Keratinocyte (primary cell): Measurements from ENCODE around the gene RAB3IL1. TPM values are rescaled to one million over a fixed set of nuclear protein-coding genes. Genes with fewer than 3 reads are reported as not detected.

Experiments used
- DNase-seq: peaks from one replicate; pipeline ENCODE4 v3.0.0-alpha.2; 2011; ENCODE audit warnings: low read depth, missing footprints, low spot score
- FAIRE-seq: peaks from 2 replicates; lab custom pipeline; 2011; peaks lifted over from hg19 to GRCh38; lab: Jason Lieb, UNC
- H2AFZ ChIP-seq: 2 replicates; pipeline ENCODE4 v1.6.0; 2012; ENCODE audit warnings: low read length, control low read depth, inconsistent platforms; ENCODE audit not compliant: control insufficient read depth
- H3K27ac ChIP-seq: 2 replicates; pipeline ENCODE4 v1.5.1; 2011; ENCODE audit warnings: low read length; ENCODE audit not compliant: control insufficient read depth, insufficient read depth
- H3K27me3 ChIP-seq: 3 replicates; pipeline ENCODE4 v1.6.0; 2011; ENCODE audit warnings: low read length; ENCODE audit not compliant: control insufficient read depth, insufficient read depth; ENCODE audit errors: extremely low read depth
- H3K36me3 ChIP-seq, 2 experiments: 2 replicates in 1 of 2; 3 replicates in 1 of 2; pipeline ENCODE4 v1.5.1; 2011; ENCODE audit warnings: low read length in 2 of 2, mild to moderate bottlenecking in 1 of 2; ENCODE audit not compliant: control insufficient read depth in 2 of 2, insufficient read depth in 2 of 2; ENCODE audit errors: extremely low read depth in 1 of 2
- H3K4me1 ChIP-seq: 3 replicates; pipeline ENCODE4 v1.5.1; 2011; ENCODE audit warnings: low read length; ENCODE audit not compliant: control insufficient read depth, insufficient read depth; ENCODE audit errors: extremely low read depth
- H3K4me2 ChIP-seq: 3 replicates; pipeline ENCODE4 v1.6.0; 2011; ENCODE audit warnings: low read depth, low read length; ENCODE audit not compliant: control insufficient read depth, insufficient read depth; ENCODE audit errors: extremely low read depth
- H3K4me3 ChIP-seq, 3 experiments: fragments of 200-600 bp in 1 of 3; sonication (generic) in 1 of 3; 2 replicates in 2 of 3; 3 replicates in 1 of 3; pipeline ENCODE4 v1.5.1; 2011 to 2016; ENCODE audit warnings: low read length in 3 of 3, mild to moderate bottlenecking in 3 of 3, control low read depth in 2 of 3, inconsistent platforms in 1 of 3, low read depth in 1 of 3, mixed read lengths in 1 of 3, mixed run types in 1 of 3, moderate library complexity in 1 of 3; ENCODE audit not compliant: control insufficient read depth in 2 of 3, insufficient read depth in 2 of 3; ENCODE audit errors: extremely low read depth in 1 of 3
- H3K79me2 ChIP-seq: 2 replicates; pipeline ENCODE4 v1.6.0; 2012; ENCODE audit warnings: low read length; ENCODE audit not compliant: control insufficient read depth, insufficient read depth
- H3K9ac ChIP-seq: 3 replicates; pipeline ENCODE4 v1.6.0; 2011; ENCODE audit warnings: low read length; ENCODE audit not compliant: control insufficient read depth, insufficient read depth; ENCODE audit errors: extremely low read depth
- H3K9me1 ChIP-seq: 3 replicates; pipeline ENCODE4 v1.6.0; 2011; ENCODE audit warnings: low read length; ENCODE audit not compliant: control insufficient read depth, insufficient read depth; ENCODE audit errors: extremely low read depth
- H3K9me3 ChIP-seq: 2 replicates; pipeline ENCODE4 v1.5.1; 2012; ENCODE audit warnings: low read depth, low read length; ENCODE audit not compliant: control insufficient read depth
- H4K20me1 ChIP-seq: 3 replicates; pipeline ENCODE4 v1.6.0; 2011; ENCODE audit warnings: low read length; ENCODE audit not compliant: control insufficient read depth, insufficient read depth; ENCODE audit errors: extremely low read depth
- CTCF ChIP-seq, 3 experiments: IDR thresholded peaks in 1 of 3; conservative IDR thresholded peaks in 1 of 3; optimal IDR thresholded peaks in 1 of 3; 2 replicates in 2 of 3; 3 replicates in 1 of 3; pipeline versions ENCODE3 to v1.5.1; 2011; ENCODE audit warnings: low read length in 3 of 3, mild to moderate bottlenecking in 3 of 3, moderate library complexity in 2 of 3, control low read depth in 1 of 3, inconsistent platforms in 1 of 3; ENCODE audit not compliant: insufficient read depth in 2 of 3; ENCODE audit errors: extremely low read depth in 1 of 3
- EZH2 ChIP-seq: IDR thresholded peaks from one replicate; pipeline ENCODE4 v1.6.1; 2012; ENCODE audit warnings: inconsistent platforms, mild to moderate bottlenecking, low read length, moderate library complexity
- dilution Hi-C: fragments of 300-500 bp; cut with MboI; formaldehyde crosslinking; loops from one replicate; pipeline ENCODE4 v1.7.0; 2020; ENCODE audit warnings: low sequenced_read_pairs; ENCODE audit not compliant: extremely low pct_ligation_motif_present
- polyA plus RNA-seq, 5 experiments: library from polyadenylated mRNA; depleted of rRNA in 3 of 5; stranded (reverse) in 3 of 5; stranded (forward) in 1 of 5; unstranded in 1 of 5; fragments of >200 nt; gene quantifications; 1 replicate in 1 of 5; 2 replicates in 3 of 5; 3 replicates in 1 of 5; pipeline versions ENCODE4 v1.2.1 to v1.2.3, GENCODE V29; 2011 to 2012; ENCODE audit warnings: missing spikeins in 2 of 5, low read depth in 1 of 5, low replicate concordance in 1 of 5
- small RNA-seq, 3 experiments: library from RNA; depleted of rRNA; stranded (forward); fragments of <200 nt; gene quantifications; one replicate each; pipeline ENCODE3, GENCODE V24; 2012; ENCODE audit warnings: low read depth in 3 of 3, low replicate concordance in 1 of 3; ENCODE audit not compliant: insufficient read length in 3 of 3

RAB3IL1 gene
- polyA plus RNA-seq, 1 donor (not counting 4 experiments of a cell fraction or from before 2014, with no cell fraction given) = 0.31 TPM

- Histone ChIP-seq H3K4me3 (no peak overlapping the region), H3K9me3 (no peaks in the 10 kb centered on the region), H3K9me1 (no peaks in the 10 kb centered on the region), H2AFZ (no peak overlapping the region), H3K79me2 (no peaks in the 10 kb centered on the region), H3K36me3 (peaks cover 13 to 45% of the 10 kb centered on the region in 2 experiments), H3K4me2 (no peak overlapping the region), H3K27me3 (no peaks in the 10 kb centered on the region), H3K4me1 (no peaks in the 10 kb centered on the region), H3K9ac (no peak overlapping the region), H3K27ac (no peak overlapping the region), H4K20me1 (peaks cover 2% of the 10 kb centered on the region)
- DNase-seq = no peak
- TF ChIP-seq EZH2 (no peak), CTCF (optimal IDR thresholded peaks at IDR 0.05 in 1 of 3, IDR thresholded peaks at IDR 0.05 in 1 of 3, conservative IDR thresholded peaks at IDR 0.05 in 1 of 3; ENCODE audit: extremely low read depth in 1 of 3, insufficient read depth in 2 of 3, low read length in 3 of 3) (no peak)
- FAIRE-seq = no peak
- dilution Hi-C loops = no loop called here
Observed at GRCh38 chr11:61848631-61849030, 68.7 kb downstream of the RAB3IL1 start.

DNA sequence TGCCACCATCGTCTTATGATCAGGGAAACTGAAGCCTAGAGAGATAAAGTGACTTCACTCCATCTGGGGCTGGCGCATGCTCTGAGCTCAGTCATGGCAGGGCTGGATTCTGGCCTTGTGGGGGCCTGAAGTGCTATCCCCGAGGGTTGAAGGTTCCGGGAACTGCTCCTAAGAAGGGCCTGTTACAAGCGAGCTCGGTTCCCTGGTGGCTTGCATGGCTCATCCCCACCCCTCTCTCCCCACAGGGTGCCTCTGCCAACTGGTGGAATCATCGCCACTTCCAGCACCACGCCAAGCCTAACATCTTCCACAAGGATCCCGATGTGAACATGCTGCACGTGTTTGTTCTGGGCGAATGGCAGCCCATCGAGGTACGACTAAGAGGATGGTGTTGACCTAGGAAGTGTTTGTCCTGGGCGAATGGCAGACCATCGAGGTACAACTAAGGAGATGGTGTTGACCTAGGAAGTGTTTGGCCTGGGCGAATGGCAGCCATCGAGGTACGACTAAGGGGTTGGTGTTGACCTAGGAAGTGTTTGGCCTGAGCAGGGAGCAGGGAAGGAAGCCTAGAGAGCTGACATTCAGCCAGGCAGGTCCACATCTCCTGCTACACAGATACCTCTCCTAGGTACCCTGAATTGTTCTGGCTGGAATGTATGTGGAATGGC, 69.3 kb downstream of the RAB3IL1 start:
- Histone ChIP-seq H3K79me2 (no peaks in the 10 kb centered on the region), H2AFZ (no peak overlapping the region), H3K4me2 (no peak overlapping the region), H3K27ac (no peak overlapping the region), H3K27me3 (no peaks in the 10 kb centered on the region), H3K4me3 (no peak overlapping the region), H3K9me3 (no peaks in the 10 kb centered on the region), H4K20me1 (peaks cover 2% of the 10 kb centered on the region), H3K4me1 (no peaks in the 10 kb centered on the region), H3K9me1 (no peaks in the 10 kb centered on the region), H3K9ac (no peak overlapping the region), H3K36me3 (peaks cover 15 to 47% of the 10 kb centered on the region in 2 experiments)
- TF ChIP-seq EZH2 (no peak), CTCF (optimal IDR thresholded peaks at IDR 0.05 in 1 of 3, IDR thresholded peaks at IDR 0.05 in 1 of 3, conservative IDR thresholded peaks at IDR 0.05 in 1 of 3; ENCODE audit: extremely low read depth in 1 of 3, insufficient read depth in 2 of 3, low read length in 3 of 3) (no peak)
- dilution Hi-C loops = no loop called here
- DNase-seq (no peak), FAIRE-seq (no peak)

Small RNAs within 50 kb of the gene (small RNA-seq; reads per million reads assigned to genes)
- gene MIR6746 (0 reads per million in 3 experiments), gene RNU6-1243P (0 reads per million in 3 experiments)

Other genes with a start within 250 kb of the RAB3IL1 start
- gene DAGLA, start 237.2 kb downstream of the RAB3IL1 start, polyA plus RNA-seq = 0.03 to 0.08 TPM (median 0.04 TPM) in 3 replicates
- 0.14 to 0.24 TPM (median 0.24 TPM) in 3 replicates for gene MYRF, start 164.9 kb downstream of the RAB3IL1 start, polyA plus RNA-seq
- gene TMEM258, start 125.0 kb downstream of the RAB3IL1 start, polyA plus RNA-seq = 188 to 324 TPM (median 249 TPM) in 3 replicates
- 10.0 to 26.7 TPM (median 25.8 TPM) in 3 replicates for gene FEN1, start 124.7 kb downstream of the RAB3IL1 start, polyA plus RNA-seq
- gene FADS1, start 100.6 kb downstream of the RAB3IL1 start, polyA plus RNA-seq = 19.0 to 34.0 TPM (median 32.0 TPM) in 3 replicates
- 175 to 319 TPM (median 196 TPM) in 3 replicates for gene FADS2, start 89.3 kb downstream of the RAB3IL1 start, polyA plus RNA-seq
- 33.9 to 112 TPM (median 38.7 TPM) in 3 replicates for gene FADS3, start 26.0 kb downstream of the RAB3IL1 start, polyA plus RNA-seq
- 0.02 to 0.28 TPM (median 0.13 TPM) in 3 replicates for gene BEST1, start 32.8 kb upstream of the RAB3IL1 start, polyA plus RNA-seq
- gene FTH1, start 50.1 kb upstream of the RAB3IL1 start, polyA plus RNA-seq = 1,058 to 1,956 TPM (median 1,726 TPM) in 3 replicates
- gene INCENP, start 206.4 kb upstream of the RAB3IL1 start, polyA plus RNA-seq = 8.0 to 19.6 TPM (median 12.7 TPM) in 3 replicates